ENCODE results near the gene KCNJ8.

- TF ChIP-seq CTCF (IDR thresholded peaks at IDR 0.05) (no peak), POLR2A (IDR thresholded peaks at IDR 0.05) (no peak)
Observed at GRCh38 chr12:21764950-21765349, 9.6 kb downstream of the KCNJ8 start.

Data from thyroid gland (tissue), 4 donors.